Transverse colon (tissue), 4 donors: Measurements from ENCODE around the gene CD300C. TPM values are rescaled to one million over a fixed set of nuclear protein-coding genes. Genes with fewer than 3 reads are reported as not detected.

Experiments
- DNase-seq: peaks from one replicate; pipeline ENCODE4 v3.0.0-alpha.2; 2019
- H3K27ac ChIP-seq, 4 donors: fragments of 200-600 bp; sonication (generic); 2 replicates each; pipeline ENCODE4 v1.5.1; 2016 to 2018; ENCODE audit warnings: inconsistent platforms in 4 of 4
- H3K27me3 ChIP-seq: fragments of 200-600 bp; sonication (generic); 2 replicates; pipeline ENCODE4 v1.5.1; 2017; ENCODE audit warnings: inconsistent platforms
- H3K36me3 ChIP-seq, 4 donors: fragments of 200-600 bp; sonication (generic); 2 replicates each; pipeline ENCODE4 v1.5.1; 2017 to 2019; ENCODE audit warnings: inconsistent platforms in 4 of 4
- H3K4me1 ChIP-seq, 4 donors: fragments of 200-600 bp; sonication (generic); 2 replicates each; pipeline ENCODE4 v1.5.1; 2017 to 2020; ENCODE audit warnings: inconsistent platforms in 4 of 4
- H3K4me3 ChIP-seq, 4 donors: fragments of 200-600 bp; sonication (generic); 1 replicate in 1 of 4; 2 replicates in 3 of 4; pipeline versions ENCODE4 v1.5.1 to v1.6.1; 2017 to 2019; ENCODE audit warnings: inconsistent platforms in 4 of 4
- H3K9me3 ChIP-seq, 2 donors: fragments of 200-600 bp; sonication (generic); 2 replicates each; pipeline ENCODE4 v1.5.1; 2017 to 2019; ENCODE audit warnings: inconsistent platforms in 2 of 2
- EP300 ChIP-seq: sonication (generic); formaldehyde crosslinking; IDR thresholded peaks from one replicate; pipeline ENCODE4 v1.6.1; 2017; ENCODE audit warnings: antibody characterized with exemption, low read depth
- POLR2A ChIP-seq: fragments of 450-650 bp; IDR thresholded peaks from one replicate; pipeline ENCODE4 v1.6.1; 2016; ENCODE audit warnings: antibody characterized with exemption, mild to moderate bottlenecking, moderate library complexity
- POLR2AphosphoS5 ChIP-seq, 3 donors: sonication (generic); formaldehyde crosslinking; IDR thresholded peaks; one replicate each; pipeline ENCODE4 v1.6.1; 2016; ENCODE audit warnings: antibody characterized with exemption in 3 of 3
- WGBS, 2 donors: methylation state at CpG; one replicate each; pipeline ENCODE4 v1.1.5; 2018; ENCODE audit warnings: low coverage in 1 of 2; 5-methylcytosine and 5-hydroxymethylcytosine counted together
- in situ Hi-C, 4 donors: fragments of 200-750 bp; cut with MboI; loops; one replicate each; pipeline versions ENCODE4 v1.15.0 to v1.15.1; 2017; ENCODE audit warnings: low sequenced_read_pairs in 3 of 4, low pct_ligation_motif_present in 1 of 4, low pct_unique_long_range_greater_than_20kb in 1 of 4
- intact Hi-C: fragments of 100-400 bp; cut with DNase I; formaldehyde crosslinking; loops from one replicate; pipeline ENCODE4 v1.15.1; 2023; ENCODE audit warnings: low total_unique reads
- total RNA-seq, 4 donors: library from RNA; depleted of rRNA; stranded (reverse); fragments of >200 nt; gene quantifications; one replicate each; pipeline ENCODE4 v1.1.0, GENCODE V29; 2016
- TF ChIP-seq, protein P1 (sequence below), 5 experiments: fragments of 200-600 bp in 3 of 5; fragments of 450-650 bp in 2 of 5; sonication (generic) in 3 of 5; IDR thresholded peaks; 1 replicate in 2 of 5; 2 replicates in 3 of 5; pipeline ENCODE4 v1.5.1; 2016 to 2017; ENCODE audit warnings: antibody characterized with exemption in 5 of 5, inconsistent platforms in 3 of 5, mild to moderate bottlenecking in 2 of 5, moderate library complexity in 1 of 5

The CD300C gene
- total RNA-seq, 4 donors from 2014 or later = 0.27 to 5.2 (median 0.32) TPM; not detected in 1

DNA sequence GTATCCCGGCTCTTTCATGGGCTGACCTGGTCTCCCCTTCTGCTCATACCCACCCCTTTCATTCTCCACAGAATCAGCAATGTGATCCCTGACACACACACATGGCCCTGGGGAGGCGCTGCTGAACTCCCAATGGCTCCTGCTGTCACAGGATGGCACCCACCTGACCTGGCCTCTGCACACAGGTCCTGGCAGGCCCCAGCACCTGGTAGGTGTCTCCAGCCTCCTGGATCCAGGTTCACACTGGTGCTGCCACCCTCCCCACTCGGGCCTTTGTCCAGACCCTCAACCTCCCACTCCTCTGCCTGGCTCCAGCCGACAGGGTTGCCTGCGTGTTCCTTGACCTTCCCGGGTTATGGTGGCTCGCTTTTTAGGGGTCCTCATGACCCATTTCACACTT, 1.3 kb upstream of the CD300C start:
- no peaks in the 10 kb centered on the region for H3K36me3 ChIP-seq
- no peaks in the 10 kb centered on the region for H3K9me3 ChIP-seq
- in situ Hi-C loops = no loop called here
- H3K4me1 ChIP-seq = no peaks in the 10 kb centered on the region
- intact Hi-C loops = no loop called here
- H3K27ac ChIP-seq = no peak overlapping the region
- 86 to 100% methylated on average over 3 to 7 of the region's 7 CpGs for WGBS, 2 donors
- DNase-seq = no peak
- no peak overlapping the region for H3K4me3 ChIP-seq
- TF ChIP-seq POLR2AphosphoS5 (IDR thresholded peaks at IDR 0.05) = no peak
- no peak for TF ChIP-seq POLR2A
- no peak for TF ChIP-seq EP300
- TF ChIP-seq, protein P1, sequence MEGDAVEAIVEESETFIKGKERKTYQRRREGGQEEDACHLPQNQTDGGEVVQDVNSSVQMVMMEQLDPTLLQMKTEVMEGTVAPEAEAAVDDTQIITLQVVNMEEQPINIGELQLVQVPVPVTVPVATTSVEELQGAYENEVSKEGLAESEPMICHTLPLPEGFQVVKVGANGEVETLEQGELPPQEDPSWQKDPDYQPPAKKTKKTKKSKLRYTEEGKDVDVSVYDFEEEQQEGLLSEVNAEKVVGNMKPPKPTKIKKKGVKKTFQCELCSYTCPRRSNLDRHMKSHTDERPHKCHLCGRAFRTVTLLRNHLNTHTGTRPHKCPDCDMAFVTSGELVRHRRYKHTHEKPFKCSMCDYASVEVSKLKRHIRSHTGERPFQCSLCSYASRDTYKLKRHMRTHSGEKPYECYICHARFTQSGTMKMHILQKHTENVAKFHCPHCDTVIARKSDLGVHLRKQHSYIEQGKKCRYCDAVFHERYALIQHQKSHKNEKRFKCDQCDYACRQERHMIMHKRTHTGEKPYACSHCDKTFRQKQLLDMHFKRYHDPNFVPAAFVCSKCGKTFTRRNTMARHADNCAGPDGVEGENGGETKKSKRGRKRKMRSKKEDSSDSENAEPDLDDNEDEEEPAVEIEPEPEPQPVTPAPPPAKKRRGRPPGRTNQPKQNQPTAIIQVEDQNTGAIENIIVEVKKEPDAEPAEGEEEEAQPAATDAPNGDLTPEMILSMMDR (IDR thresholded peaks at IDR 0.05) = no peak
- H3K27me3 ChIP-seq = no peaks in the 10 kb centered on the region

DNA sequence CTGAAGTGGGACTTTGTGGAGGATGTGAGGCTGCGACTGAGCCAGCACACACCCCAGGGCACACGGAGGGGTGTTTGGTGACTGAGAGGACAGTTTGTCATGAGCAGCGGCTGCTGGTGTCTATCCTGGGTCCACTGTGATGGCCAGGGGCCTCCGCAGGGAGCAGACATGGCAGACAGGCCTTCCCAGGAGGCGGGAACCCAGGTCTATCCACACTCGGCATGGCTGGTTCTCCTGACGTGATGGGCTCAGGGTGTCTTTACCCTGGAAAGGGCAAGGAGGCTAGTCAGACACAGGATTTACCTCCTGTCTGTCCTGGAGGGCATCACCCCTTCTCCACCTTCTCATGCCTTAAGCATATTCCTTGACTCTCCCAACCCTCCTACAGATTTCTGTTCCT, 671 bp upstream of the CD300C start:
- WGBS, 2 donors = 86 to 94% methylated on average over 5 to 7 of the region's 7 CpGs
- H3K36me3 ChIP-seq = no peaks in the 10 kb centered on the region
- no peak overlapping the region for H3K27ac ChIP-seq
- H3K27me3 ChIP-seq = no peaks in the 10 kb centered on the region
- H3K4me1 ChIP-seq = no peaks in the 10 kb centered on the region
- TF ChIP-seq, protein P1 (IDR thresholded peaks at IDR 0.05) = no peak
- TF ChIP-seq POLR2AphosphoS5 (IDR thresholded peaks at IDR 0.05) = no peak
- intact Hi-C loops (no loop called here), in situ Hi-C loops (no loop called here)
- no peaks in the 10 kb centered on the region for H3K9me3 ChIP-seq
- DNase-seq = no peak
- no peak overlapping the region for H3K4me3 ChIP-seq

DNA sequence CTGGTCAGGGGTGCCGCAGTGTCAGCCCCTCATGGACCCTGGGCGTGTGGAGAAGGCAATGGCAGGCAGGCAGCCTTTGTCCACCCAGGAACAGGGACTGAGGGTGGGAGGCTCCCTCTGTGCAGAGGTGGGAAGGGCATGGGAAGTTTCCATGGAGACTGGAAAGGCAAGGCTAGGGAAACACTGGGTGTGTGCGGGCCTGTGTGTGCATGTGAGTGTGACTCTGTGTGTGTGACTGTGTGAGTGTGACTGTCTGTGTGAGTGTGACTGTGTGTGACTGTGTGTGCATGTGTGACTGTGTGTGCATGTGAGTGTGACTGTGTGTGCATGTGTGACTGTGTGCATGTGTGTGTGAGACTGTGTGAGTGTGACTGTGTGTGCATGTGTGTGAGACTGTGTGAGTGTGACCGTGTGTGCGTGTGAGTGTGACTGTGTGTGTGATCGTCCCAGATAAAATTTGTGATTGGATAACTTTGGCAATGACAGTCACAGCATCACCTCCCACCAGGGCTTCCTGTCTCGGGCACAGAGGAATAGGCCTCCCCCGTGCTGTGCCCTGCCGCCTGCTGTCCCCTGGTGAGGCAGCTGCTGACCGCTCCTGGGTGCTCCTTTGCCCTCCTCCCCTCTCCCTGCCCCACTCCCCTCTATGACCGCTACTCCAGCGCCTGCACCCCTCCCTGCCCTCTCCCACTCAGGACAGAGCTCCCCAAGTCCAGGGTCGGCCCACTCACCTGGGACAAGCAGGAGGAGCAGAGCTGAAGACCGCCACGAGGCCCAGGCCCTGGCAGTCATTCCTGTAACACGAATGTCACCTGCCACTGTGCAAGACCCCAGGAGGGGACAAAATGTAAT, 698 bp downstream of the CD300C start:
- WGBS, 2 donors = 79% methylated on average over 16 of the region's 16 CpGs; no CpG with 5 or more reads in 1 of the 2 donors
- Histone ChIP-seq H3K9me3 (no peaks in the 10 kb centered on the region), H3K4me3 (no peak overlapping the region), H3K27me3 (no peaks in the 10 kb centered on the region), H3K36me3 (no peaks in the 10 kb centered on the region), H3K4me1 (no peaks in the 10 kb centered on the region), H3K27ac (peak overlapping the region in 2 of 4 donors; percentile 6 to 18)
- in situ Hi-C loops (no loop called here), intact Hi-C loops (no loop called here)
- no peak for DNase-seq
- no peak for TF ChIP-seq POLR2AphosphoS5 (IDR thresholded peaks at IDR 0.05)
- TF ChIP-seq, protein P1 (IDR thresholded peaks at IDR 0.05) = no peak
- TF ChIP-seq EP300 = no peak
- TF ChIP-seq POLR2A = no peak

DNA sequence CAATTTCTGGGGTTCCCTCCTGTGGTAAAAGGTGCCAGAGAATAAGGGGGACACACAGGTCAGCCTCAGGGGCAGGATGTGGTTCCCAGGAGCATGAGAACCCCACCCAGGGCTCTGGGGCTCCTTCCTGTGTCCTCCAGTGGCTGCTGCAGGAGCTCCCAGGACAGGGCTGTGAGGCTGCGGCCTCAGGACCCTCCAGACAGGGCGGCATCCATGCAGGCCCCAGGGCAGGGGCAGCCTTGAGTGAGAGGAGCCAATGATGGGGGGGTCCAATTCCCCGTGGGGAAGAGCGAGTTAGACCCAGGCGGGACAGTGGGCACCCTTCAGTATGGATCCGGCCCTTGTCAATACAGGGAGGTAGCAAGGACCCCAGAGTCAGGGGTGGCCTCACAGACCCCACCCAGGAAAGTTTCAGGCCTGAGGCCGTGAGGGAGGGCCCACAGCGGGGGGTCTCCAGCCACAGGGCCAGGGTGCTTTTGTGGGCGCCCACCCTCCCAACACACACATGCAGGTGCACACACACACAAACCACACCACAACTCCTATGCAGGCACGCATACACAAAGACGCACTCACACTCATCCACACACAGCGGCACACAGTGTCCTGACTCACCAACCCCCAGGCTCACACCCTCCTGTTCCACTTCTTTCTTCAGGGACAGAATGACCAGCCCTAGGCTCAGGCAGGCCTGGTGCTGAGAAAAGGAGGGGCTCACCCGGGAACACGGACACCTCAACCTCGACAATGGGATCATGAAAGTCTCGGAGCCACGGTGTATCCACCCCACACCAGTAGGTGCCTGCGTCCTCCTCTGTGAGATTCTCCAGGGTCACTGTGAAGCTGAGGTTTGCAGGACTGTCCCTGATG, 1.8 kb downstream of the CD300C start:
- H3K36me3 ChIP-seq = no peaks in the 10 kb centered on the region
- in situ Hi-C loops = no loop called here
- H3K27me3 ChIP-seq = no peaks in the 10 kb centered on the region
- WGBS, 2 donors = 78% methylated on average over 16 of the region's 18 CpGs; no CpG with 5 or more reads in 1 of the 2 donors
- no peaks in the 10 kb centered on the region for H3K9me3 ChIP-seq
- TF ChIP-seq, protein P1 (IDR thresholded peaks at IDR 0.05) = no peak
- TF ChIP-seq POLR2A = no peak
- intact Hi-C loops = no loop called here
- DNase-seq = no peak
- no peak overlapping the region for H3K27ac ChIP-seq
- no peaks in the 10 kb centered on the region for H3K4me1 ChIP-seq
- no peak overlapping the region for H3K4me3 ChIP-seq
